HG03354 (cell line): ENCODE measurements around the gene SNX15.
"Not testable (repeated sequence)": the region's sequence is repeated elsewhere in the genome, so short reads cannot be mapped to it uniquely, and the experiment has no call there.

Experiments
- ATAC-seq: cut with Tn5 transposase; IDR thresholded peaks from one replicate; pipeline ENCODE4 v1.9.1; 2021; ENCODE audit warnings: mild to moderate bottlenecking; ENCODE audit not compliant: unreplicated experiment, poor library complexity, severe bottlenecking

Gene SNX15

GRCh38 chr11:65013888-65014725, 13.1 kb upstream of the SNX15 start, which contains the start of gene ARL2:
Gene ARL2, plus strand, starts transcription at chr11:65014160. Its CDS starts 48 bp downstream, at chr11:65014208.
- ATAC-seq, result peak; percentile 79

- peak; percentile 14 for ATAC-seq
Observed at GRCh38 chr11:65014726-65015227, 12.5 kb upstream of the SNX15 start.

GRCh38 chr11:65016705-65017104, 10.5 kb upstream of the SNX15 start:
- no peak for ATAC-seq

- ATAC-seq, result no peak
Observed at GRCh38 chr11:65017937-65018336, 9.3 kb upstream of the SNX15 start.

- ATAC-seq, result no peak
Observed at GRCh38 chr11:65019824-65020223, 7.4 kb upstream of the SNX15 start.

- no peak for ATAC-seq
Observed at GRCh38 chr11:65021003-65021402, 6.2 kb upstream of the SNX15 start.

GRCh38 chr11:65021509-65021908, 5.7 kb upstream of the SNX15 start:
- no peak for ATAC-seq

GRCh38 chr11:65023502-65023901, 3.7 kb upstream of the SNX15 start:
- not testable (repeated sequence) for ATAC-seq

- ATAC-seq, result no peak
Observed at GRCh38 chr11:65026810-65027209, 429 bp upstream of the SNX15 start.

GRCh38 chr11:65032216-65032615, 5.0 kb downstream of the SNX15 start:
- ATAC-seq, result no peak

GRCh38 chr11:65034423-65034822, 7.2 kb downstream of the SNX15 start:
- no peak for ATAC-seq

GRCh38 chr11:65035579-65035978, 8.3 kb downstream of the SNX15 start:
- no peak for ATAC-seq

- no peak for ATAC-seq
Observed at GRCh38 chr11:65036931-65037330, 9.7 kb downstream of the SNX15 start.

GRCh38 chr11:65040520-65040846, 13.2 kb downstream of the SNX15 start:
- no peak for ATAC-seq

GRCh38 chr11:65040847-65041622, 13.8 kb downstream of the SNX15 start, which contains the start of gene SAC3D1:
Gene SAC3D1, plus strand, starts transcription at chr11:65041210. Its CDS starts 83 bp downstream, at chr11:65041293.
- ATAC-seq, result peak; percentile 85

- ATAC-seq, result no peak
Observed at GRCh38 chr11:65042891-65043290, 15.7 kb downstream of the SNX15 start.

- ATAC-seq, result no peak
Observed at GRCh38 chr11:65043881-65044501, 16.8 kb downstream of the SNX15 start.

GRCh38 chr11:65045061-65045460, 17.8 kb downstream of the SNX15 start:
- no peak for ATAC-seq

GRCh38 chr11:65045728-65046127, 18.5 kb downstream of the SNX15 start:
- ATAC-seq, result no peak
